A673 (cell line): Measurements from ENCODE around the gene PACS2.

Experiments used
- EZH2 ChIP-seq: fragments of 200-600 bp; sonication (generic); IDR thresholded peaks from 2 replicates; pipeline ENCODE4 v1.6.1; 2017; ENCODE audit warnings: borderline replicate concordance, low read depth, mild to moderate bottlenecking, mixed read lengths, antibody characterized with exemption, low read length; ENCODE audit not compliant: poor library complexity, severe bottlenecking
- TF ChIP-seq, protein P1 (sequence below): fragments of 300-800, 200-600 bp; sonication (generic); conservative IDR thresholded peaks from 2 replicates; pipeline ENCODE4 v1.5.1; 2017; ENCODE audit warnings: low read depth, mild to moderate bottlenecking, antibody characterized with exemption, low read length, moderate library complexity, mixed read lengths

GRCh38 chr14:105379946-105380345, 65.4 kb downstream of the PACS2 start:
- TF ChIP-seq, protein P1, sequence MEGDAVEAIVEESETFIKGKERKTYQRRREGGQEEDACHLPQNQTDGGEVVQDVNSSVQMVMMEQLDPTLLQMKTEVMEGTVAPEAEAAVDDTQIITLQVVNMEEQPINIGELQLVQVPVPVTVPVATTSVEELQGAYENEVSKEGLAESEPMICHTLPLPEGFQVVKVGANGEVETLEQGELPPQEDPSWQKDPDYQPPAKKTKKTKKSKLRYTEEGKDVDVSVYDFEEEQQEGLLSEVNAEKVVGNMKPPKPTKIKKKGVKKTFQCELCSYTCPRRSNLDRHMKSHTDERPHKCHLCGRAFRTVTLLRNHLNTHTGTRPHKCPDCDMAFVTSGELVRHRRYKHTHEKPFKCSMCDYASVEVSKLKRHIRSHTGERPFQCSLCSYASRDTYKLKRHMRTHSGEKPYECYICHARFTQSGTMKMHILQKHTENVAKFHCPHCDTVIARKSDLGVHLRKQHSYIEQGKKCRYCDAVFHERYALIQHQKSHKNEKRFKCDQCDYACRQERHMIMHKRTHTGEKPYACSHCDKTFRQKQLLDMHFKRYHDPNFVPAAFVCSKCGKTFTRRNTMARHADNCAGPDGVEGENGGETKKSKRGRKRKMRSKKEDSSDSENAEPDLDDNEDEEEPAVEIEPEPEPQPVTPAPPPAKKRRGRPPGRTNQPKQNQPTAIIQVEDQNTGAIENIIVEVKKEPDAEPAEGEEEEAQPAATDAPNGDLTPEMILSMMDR = no peak
- no peak for TF ChIP-seq EZH2
